DND-41 (cell line): ENCODE measurements around the gene EYA2.

ENCODE experiments used
- ATAC-seq: fragments of 200-7000 bp; cut with Tn5 transposase; 3 replicates; pipeline ENCODE4 v1.9.1; 2021; ENCODE audit warnings: low read depth; ENCODE audit not compliant: insufficient read depth
- DNase-seq: peaks from one replicate; pipeline ENCODE4 v3.0.0-alpha.2; 2020
- H2AFZ ChIP-seq: 2 replicates; pipeline ENCODE4 v1.6.0; 2012; ENCODE audit warnings: low read depth, low read length
- H3K27ac ChIP-seq: 2 replicates; pipeline ENCODE4 v1.5.1; 2012; ENCODE audit warnings: low read length, inconsistent platforms
- H3K27me3 ChIP-seq: fragments of 200-600 bp; sonication (generic); 2 replicates; pipeline ENCODE4 v1.6.0; 2012; ENCODE audit warnings: low read length, mild to moderate bottlenecking, inconsistent platforms; ENCODE audit not compliant: insufficient read depth, poor library complexity
- H3K36me3 ChIP-seq: 2 replicates; pipeline ENCODE4 v1.5.1; 2012; ENCODE audit warnings: low read length, inconsistent platforms; ENCODE audit not compliant: insufficient read depth
- H3K4me1 ChIP-seq: 2 replicates; pipeline ENCODE4 v1.5.1; 2012; ENCODE audit warnings: mild to moderate bottlenecking, low read length; ENCODE audit not compliant: insufficient read depth
- H3K4me2 ChIP-seq: 2 replicates; pipeline ENCODE4 v1.6.0; 2012; ENCODE audit warnings: mild to moderate bottlenecking, moderate library complexity, low read length, inconsistent platforms; ENCODE audit not compliant: insufficient read depth
- H3K4me3 ChIP-seq, 2 experiments: fragments of 200-600 bp in 1 of 2; shearing (Covaris generic) in 1 of 2; 2 replicates each; pipeline ENCODE4 v1.5.1; 2012 to 2016; ENCODE audit warnings: inconsistent platforms in 2 of 2, low read length in 2 of 2, mild to moderate bottlenecking in 2 of 2, low read depth in 1 of 2, moderate library complexity in 1 of 2
- H3K79me2 ChIP-seq: 2 replicates; pipeline ENCODE4 v1.6.0; 2012; ENCODE audit warnings: low read length, inconsistent platforms; ENCODE audit not compliant: insufficient read depth
- H3K9ac ChIP-seq: 2 replicates; pipeline ENCODE4 v1.6.0; 2012; ENCODE audit warnings: low read depth, mild to moderate bottlenecking, inconsistent platforms, low read length, moderate library complexity
- H3K9me3 ChIP-seq: 2 replicates; pipeline ENCODE4 v1.5.1; 2012; ENCODE audit warnings: low read length, moderate library complexity, mild to moderate bottlenecking, inconsistent platforms; ENCODE audit not compliant: insufficient read depth, severe bottlenecking
- H4K20me1 ChIP-seq: 2 replicates; pipeline ENCODE4 v1.6.0; 2012; ENCODE audit warnings: low read length; ENCODE audit not compliant: insufficient read depth
- EZH2 ChIP-seq: IDR thresholded peaks from 3 replicates; pipeline ENCODE4 v1.6.1; 2012; ENCODE audit warnings: borderline replicate concordance, low read depth, mild to moderate bottlenecking, moderate library complexity, low read length, inconsistent platforms; ENCODE audit not compliant: severe bottlenecking
- TF ChIP-seq, protein P1 (sequence below): IDR thresholded peaks from 2 replicates; pipeline ENCODE4 v1.5.1; 2012; ENCODE audit warnings: borderline replicate concordance, low read length, moderate library complexity, mild to moderate bottlenecking; ENCODE audit not compliant: poor library complexity, severe bottlenecking; ENCODE audit errors: extremely low read depth

EYA2 gene

DNA sequence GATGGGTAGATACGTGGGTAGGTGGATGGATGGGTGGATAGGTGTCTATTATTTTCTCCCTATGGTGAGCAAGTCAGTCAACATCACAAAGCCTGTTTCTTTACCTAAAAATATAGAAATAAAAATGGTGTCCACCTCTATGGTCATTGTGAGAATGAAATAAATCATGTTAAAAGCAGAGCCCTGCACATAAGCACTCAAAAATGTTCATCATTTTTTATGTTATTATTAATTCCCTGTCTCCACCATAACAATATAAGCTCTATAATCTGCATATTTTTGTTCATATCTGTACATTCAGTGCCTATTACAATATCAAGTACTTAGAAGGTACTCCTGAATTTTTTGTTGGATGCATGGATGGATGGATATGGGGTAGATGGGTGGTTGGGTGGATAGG is 284.2 kb downstream of the EYA2 start:
- ATAC-seq (no peak), DNase-seq (no peak)
- peaks cover 3% of the 10 kb centered on the region for H3K27me3 ChIP-seq
- no peak overlapping the region for H3K4me3 ChIP-seq
- no peak overlapping the region for H2AFZ ChIP-seq
- no peak overlapping the region for H3K9ac ChIP-seq
- no peaks in the 10 kb centered on the region for H3K36me3 ChIP-seq
- no peak overlapping the region for H3K4me2 ChIP-seq
- TF ChIP-seq EZH2 = no peak
- TF ChIP-seq, protein P1, sequence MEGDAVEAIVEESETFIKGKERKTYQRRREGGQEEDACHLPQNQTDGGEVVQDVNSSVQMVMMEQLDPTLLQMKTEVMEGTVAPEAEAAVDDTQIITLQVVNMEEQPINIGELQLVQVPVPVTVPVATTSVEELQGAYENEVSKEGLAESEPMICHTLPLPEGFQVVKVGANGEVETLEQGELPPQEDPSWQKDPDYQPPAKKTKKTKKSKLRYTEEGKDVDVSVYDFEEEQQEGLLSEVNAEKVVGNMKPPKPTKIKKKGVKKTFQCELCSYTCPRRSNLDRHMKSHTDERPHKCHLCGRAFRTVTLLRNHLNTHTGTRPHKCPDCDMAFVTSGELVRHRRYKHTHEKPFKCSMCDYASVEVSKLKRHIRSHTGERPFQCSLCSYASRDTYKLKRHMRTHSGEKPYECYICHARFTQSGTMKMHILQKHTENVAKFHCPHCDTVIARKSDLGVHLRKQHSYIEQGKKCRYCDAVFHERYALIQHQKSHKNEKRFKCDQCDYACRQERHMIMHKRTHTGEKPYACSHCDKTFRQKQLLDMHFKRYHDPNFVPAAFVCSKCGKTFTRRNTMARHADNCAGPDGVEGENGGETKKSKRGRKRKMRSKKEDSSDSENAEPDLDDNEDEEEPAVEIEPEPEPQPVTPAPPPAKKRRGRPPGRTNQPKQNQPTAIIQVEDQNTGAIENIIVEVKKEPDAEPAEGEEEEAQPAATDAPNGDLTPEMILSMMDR = no peak
- H3K4me1 ChIP-seq = no peaks in the 10 kb centered on the region
- no peaks in the 10 kb centered on the region for H4K20me1 ChIP-seq
- H3K79me2 ChIP-seq = no peaks in the 10 kb centered on the region
- no peaks in the 10 kb centered on the region for H3K9me3 ChIP-seq
- H3K27ac ChIP-seq = no peak overlapping the region

DNA sequence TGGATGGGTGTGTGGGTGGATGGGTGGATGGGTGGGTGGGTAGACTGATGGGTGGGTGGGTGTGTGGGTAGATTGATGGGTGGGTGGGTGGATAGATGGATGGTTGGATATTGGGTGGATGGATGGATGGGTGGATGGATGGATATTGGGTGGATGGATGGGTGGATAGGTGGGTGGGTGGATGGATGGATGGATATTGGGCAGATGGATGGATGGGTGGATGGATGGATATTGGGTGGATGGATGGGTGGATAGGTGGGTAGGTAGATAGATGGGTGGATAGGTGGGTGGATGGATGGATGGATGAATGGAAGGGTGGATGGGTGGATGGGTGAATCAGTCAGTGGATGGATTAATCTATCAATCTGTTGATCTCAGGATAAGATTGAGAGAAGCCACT is 284.6 kb downstream of the EYA2 start:
- Histone ChIP-seq H3K9me3 (no peaks in the 10 kb centered on the region), H3K27ac (no peak overlapping the region), H2AFZ (no peak overlapping the region), H3K4me2 (no peak overlapping the region), H3K27me3 (peaks cover 6% of the 10 kb centered on the region), H3K4me1 (no peaks in the 10 kb centered on the region), H3K9ac (no peak overlapping the region), H3K4me3 (no peak overlapping the region), H4K20me1 (no peaks in the 10 kb centered on the region), H3K36me3 (no peaks in the 10 kb centered on the region), H3K79me2 (no peaks in the 10 kb centered on the region)
- TF ChIP-seq EZH2 = no peak
- TF ChIP-seq, protein P1 = no peak
- DNase-seq (no peak), ATAC-seq (no peak)

DNA sequence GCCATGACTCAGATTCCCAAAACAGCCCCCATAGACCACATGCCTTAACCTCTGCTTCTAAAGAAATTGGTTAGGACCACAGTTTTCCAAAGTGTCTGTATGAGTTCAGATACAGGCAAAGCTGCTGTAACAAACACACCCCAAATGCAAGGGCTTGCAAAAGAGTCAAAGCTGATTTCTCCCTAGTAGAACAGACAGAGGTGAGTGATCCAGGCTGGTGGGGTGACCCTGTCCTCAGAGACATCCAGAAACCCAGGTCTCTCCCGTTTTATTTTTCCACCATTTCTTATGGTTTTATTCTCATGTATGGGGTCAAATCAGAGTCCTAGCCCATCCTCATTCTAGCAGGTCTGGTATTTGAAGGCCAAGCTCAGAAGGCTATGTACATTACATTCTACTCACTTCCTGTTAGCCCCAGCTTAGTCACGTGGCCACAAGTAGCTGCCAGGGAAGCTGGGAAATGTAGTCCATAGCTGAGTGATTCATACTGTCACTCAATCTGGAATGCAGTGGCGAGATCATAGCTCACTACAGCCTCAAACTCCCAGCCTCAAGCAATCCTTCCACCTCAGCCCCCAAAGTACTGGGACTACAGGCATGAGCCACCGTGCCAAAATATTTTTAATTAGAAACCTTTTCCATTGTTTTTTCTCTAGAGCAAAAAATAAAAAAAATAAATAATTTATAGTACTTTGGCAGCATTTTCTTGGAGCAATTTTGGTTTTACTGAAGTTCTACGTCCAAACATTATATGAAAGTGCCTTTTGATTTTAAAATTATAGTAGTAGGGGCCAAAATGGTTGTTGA is 286.6 kb downstream of the EYA2 start:
- TF ChIP-seq EZH2 = no peak
- TF ChIP-seq, protein P1 = no peak
- Histone ChIP-seq H4K20me1 (no peaks in the 10 kb centered on the region), H3K4me3 (no peak overlapping the region), H3K9me3 (no peaks in the 10 kb centered on the region), H2AFZ (peak overlapping the region; percentile 57), H3K4me1 (no peaks in the 10 kb centered on the region), H3K36me3 (no peaks in the 10 kb centered on the region), H3K79me2 (no peaks in the 10 kb centered on the region), H3K27ac (no peak overlapping the region), H3K4me2 (no peak overlapping the region), H3K9ac (no peak overlapping the region), H3K27me3 (peaks cover 6% of the 10 kb centered on the region)
- peak; percentile 34 for DNase-seq
- peak; percentile 87 for ATAC-seq
